HCT116 (cell line): ENCODE results near the gene GRIK3.

Experiments
- CBX3 ChIP-seq: IDR thresholded peaks from 2 replicates; pipeline ENCODE4 v1.6.1; 2012; ENCODE audit warnings: low read depth
- CEBPB ChIP-seq: IDR thresholded peaks from 2 replicates; pipeline ENCODE4 v1.6.1; 2012; ENCODE audit warnings: low read depth
- CTCF ChIP-seq, 3 experiments: fragments of 200-600 bp in 1 of 3; sonication (generic) in 1 of 3; IDR thresholded peaks in 2 of 3; conservative IDR thresholded peaks in 1 of 3; 2 replicates each; pipeline ENCODE4 v1.5.1; 2012 to 2017; ENCODE audit warnings: low read depth in 2 of 3, low read length in 2 of 3, antibody characterized with exemption in 1 of 3, borderline replicate concordance in 1 of 3, control low read depth in 1 of 3, mild to moderate bottlenecking in 1 of 3, mixed read lengths in 1 of 3, mixed run types in 1 of 3, moderate library complexity in 1 of 3; ENCODE audit not compliant: insufficient read depth in 1 of 3
- EZH2 ChIP-seq: fragments of 200-600 bp; sonication (generic); IDR thresholded peaks from 2 replicates; pipeline ENCODE4 v1.6.1; 2017; ENCODE audit warnings: antibody characterized with exemption, mixed run types
- EZH2phosphoT487 ChIP-seq: fragments of 200-600 bp; IDR thresholded peaks from 2 replicates; pipeline ENCODE4 v1.6.1; 2018; ENCODE audit warnings: antibody characterized with exemption, borderline replicate concordance
- POLR2A ChIP-seq: IDR thresholded peaks from 2 replicates; pipeline ENCODE4 v1.7.0; 2011; ENCODE audit warnings: borderline replicate concordance; ENCODE audit not compliant: insufficient read depth, insufficient read length; ENCODE audit errors: extremely low read depth
- POLR2AphosphoS5 ChIP-seq: IDR thresholded peaks from 2 replicates; pipeline ENCODE4 v1.6.1; 2011; ENCODE audit warnings: mild to moderate bottlenecking, low read depth, low read length, moderate library complexity
- RAD21 ChIP-seq: IDR thresholded peaks from 2 replicates; pipeline ENCODE4 v1.6.1; 2012; ENCODE audit warnings: low read depth, mild to moderate bottlenecking
- REST ChIP-seq: IDR thresholded peaks from 2 replicates; pipeline ENCODE4 v1.6.1; 2012; ENCODE audit warnings: low read depth
- SIN3A ChIP-seq: IDR thresholded peaks from 2 replicates; pipeline ENCODE4 v1.6.1; 2012; ENCODE audit warnings: low read depth
- SP1 ChIP-seq: IDR thresholded peaks from 2 replicates; pipeline ENCODE4 v1.6.1; 2012; ENCODE audit warnings: low read depth
- SRF ChIP-seq: IDR thresholded peaks from 2 replicates; pipeline ENCODE4 v1.6.1; 2012; ENCODE audit warnings: low read depth
- TCF7L2 ChIP-seq: IDR thresholded peaks from 2 replicates; pipeline ENCODE4 v1.7.0; 2011; ENCODE audit warnings: borderline replicate concordance, inconsistent platforms; ENCODE audit not compliant: insufficient read depth, insufficient read length; ENCODE audit errors: extremely low read depth

- no peak for TF ChIP-seq CBX3
- TF ChIP-seq CTCF (IDR thresholded peaks at IDR 0.05 in 2 of 3, conservative IDR thresholded peaks at IDR 0.05 in 1 of 3; ENCODE audit: borderline replicate concordance in 1 of 3, insufficient read depth in 1 of 3, low read depth in 2 of 3, low read length in 2 of 3) = no peak
- no peak for TF ChIP-seq POLR2A
- TF ChIP-seq EZH2 = no peak
- TF ChIP-seq POLR2AphosphoS5 = no peak
- no peak for TF ChIP-seq CEBPB
- no peak for TF ChIP-seq EZH2phosphoT487
- no peak for TF ChIP-seq TCF7L2
- no peak for TF ChIP-seq REST
- TF ChIP-seq SP1 = no peak
- TF ChIP-seq SIN3A = no peak
- no peak for TF ChIP-seq RAD21
- TF ChIP-seq SRF = no peak
These were observed 1.7 kb upstream of the GRIK3 start for GRCh38 chr1:37035796-37036666.
